Measurements from ENCODE around the gene LRSAM1.

The LRSAM1 gene

DNA sequence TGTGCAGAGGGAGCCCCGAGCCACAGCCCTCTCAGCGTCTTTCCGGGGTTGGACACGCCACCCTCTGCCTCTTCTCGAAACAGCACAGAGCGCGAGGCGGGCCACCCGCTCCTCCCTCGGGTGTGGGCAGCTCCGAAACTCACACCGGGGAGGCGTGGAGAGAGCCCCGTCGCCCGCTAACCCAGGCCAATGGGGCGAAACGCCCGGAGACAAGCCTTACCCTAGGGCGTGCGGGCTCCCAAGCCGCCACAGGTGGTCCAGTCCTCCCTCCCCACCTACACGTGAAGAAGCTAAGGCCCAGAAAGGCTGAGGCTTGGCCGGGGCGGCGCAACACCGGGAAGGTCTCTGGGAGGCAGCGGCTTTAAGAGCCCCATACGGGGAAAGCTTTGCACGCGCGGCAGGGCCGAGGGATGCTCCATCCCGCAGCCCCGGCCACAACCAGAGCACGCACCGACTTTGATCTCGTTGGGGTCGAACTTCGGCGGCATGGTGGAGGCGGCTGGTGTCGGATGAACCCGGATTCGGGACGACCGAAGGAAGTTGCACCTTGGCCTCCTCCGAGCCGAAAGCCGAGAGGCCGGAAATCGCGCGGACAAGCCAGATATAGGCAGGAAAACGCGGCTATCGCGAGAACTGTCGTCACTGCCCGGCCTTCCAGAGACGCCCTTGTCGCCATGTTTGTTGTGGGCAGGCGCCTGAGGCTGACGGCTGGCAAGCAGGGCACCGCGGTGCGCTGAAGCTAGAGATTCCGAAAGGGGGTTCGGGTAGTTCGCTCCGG lies at the start of gene LRSAM1, which contains the start of gene RPL12:
LRSAM1 (plus strand) TSS at position 681 of the 778 bp plus-strand sequence. CDS start 3,018 bp downstream, outside the sequence.
RPL12 (minus strand) TSS at position 577 of the 778 bp plus-strand sequence; CDS start at position 488, 89 bp downstream.
- DNase-seq = peak; percentile 93 to 99 (median 98)

DNA sequence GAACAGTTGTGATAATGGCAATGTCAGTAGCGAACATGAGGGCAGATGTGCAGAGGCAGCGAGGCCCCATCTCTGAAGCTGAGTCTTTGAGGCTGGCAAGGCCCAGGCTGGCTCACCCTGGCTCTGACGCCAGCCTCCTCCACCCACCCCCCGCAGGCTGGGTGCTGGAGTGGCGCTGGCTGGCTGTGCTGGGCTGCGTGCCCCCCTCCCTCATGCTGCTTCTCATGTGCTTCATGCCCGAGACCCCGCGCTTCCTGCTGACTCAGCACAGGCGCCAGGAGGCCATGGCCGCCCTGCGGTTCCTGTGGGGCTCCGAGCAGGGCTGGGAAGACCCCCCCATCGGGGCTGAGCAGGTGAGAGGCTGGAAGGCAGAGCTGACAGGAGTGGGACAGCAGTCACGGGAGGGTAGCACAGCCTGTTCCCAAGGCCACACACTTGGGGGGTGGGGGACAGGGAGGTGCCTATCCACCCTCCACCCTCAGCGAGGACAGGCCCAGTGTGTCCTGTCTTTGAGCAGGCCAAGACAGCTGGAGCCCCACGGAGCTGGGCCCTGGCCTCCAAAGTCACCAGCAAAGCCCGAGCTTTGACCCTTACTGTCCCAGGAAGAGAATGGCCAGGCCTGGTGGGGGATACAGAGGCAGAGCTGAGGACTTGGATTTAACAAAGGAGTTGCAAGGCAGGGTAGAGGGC lies 48.8 kb upstream of the LRSAM1 start:
- no peak for DNase-seq

DNA sequence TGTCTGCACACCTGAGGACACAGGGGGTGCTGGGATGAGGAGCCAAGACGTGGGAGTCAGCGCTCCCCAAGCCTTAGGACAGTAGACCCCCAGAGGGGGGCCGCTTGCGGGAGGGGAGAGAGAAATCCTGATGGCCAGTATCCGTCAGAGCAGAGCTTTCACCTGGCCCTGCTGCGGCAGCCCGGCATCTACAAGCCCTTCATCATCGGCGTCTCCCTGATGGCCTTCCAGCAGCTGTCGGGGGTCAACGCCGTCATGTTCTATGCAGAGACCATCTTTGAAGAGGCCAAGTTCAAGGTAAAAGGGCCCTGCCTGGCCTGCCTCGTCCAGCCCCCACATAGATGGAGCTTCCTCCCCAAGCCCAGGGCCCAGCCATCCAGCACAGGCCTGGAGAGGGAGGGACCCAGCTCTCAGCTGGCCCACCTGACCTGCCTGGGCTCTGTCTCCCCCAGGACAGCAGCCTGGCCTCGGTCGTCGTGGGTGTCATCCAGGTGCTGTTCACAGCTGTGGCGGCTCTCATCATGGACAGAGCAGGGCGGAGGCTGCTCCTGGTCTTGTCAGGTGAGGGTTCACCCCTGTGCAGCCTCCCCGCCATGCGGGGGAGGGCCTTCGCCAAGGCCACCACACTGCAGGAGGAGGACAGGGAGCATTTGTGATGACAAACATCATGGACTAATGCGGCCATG lies 47.7 kb upstream of the LRSAM1 start:
- no peak for DNase-seq

DNA sequence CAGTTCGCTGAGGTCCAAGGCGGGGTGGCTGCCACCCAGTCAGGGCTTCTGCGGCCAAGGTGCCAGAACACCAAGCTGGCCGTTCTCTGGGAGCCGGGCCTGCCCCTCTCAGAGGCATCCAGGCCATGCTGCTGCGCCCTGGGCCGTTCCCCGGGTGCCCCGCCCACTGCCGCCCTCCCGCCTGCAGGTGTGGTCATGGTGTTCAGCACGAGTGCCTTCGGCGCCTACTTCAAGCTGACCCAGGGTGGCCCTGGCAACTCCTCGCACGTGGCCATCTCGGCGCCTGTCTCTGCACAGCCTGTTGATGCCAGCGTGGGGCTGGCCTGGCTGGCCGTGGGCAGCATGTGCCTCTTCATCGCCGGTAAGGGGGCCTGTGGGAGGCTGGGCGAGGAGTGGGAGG lies 46.7 kb upstream of the LRSAM1 start:
- no peak for DNase-seq

DNA sequence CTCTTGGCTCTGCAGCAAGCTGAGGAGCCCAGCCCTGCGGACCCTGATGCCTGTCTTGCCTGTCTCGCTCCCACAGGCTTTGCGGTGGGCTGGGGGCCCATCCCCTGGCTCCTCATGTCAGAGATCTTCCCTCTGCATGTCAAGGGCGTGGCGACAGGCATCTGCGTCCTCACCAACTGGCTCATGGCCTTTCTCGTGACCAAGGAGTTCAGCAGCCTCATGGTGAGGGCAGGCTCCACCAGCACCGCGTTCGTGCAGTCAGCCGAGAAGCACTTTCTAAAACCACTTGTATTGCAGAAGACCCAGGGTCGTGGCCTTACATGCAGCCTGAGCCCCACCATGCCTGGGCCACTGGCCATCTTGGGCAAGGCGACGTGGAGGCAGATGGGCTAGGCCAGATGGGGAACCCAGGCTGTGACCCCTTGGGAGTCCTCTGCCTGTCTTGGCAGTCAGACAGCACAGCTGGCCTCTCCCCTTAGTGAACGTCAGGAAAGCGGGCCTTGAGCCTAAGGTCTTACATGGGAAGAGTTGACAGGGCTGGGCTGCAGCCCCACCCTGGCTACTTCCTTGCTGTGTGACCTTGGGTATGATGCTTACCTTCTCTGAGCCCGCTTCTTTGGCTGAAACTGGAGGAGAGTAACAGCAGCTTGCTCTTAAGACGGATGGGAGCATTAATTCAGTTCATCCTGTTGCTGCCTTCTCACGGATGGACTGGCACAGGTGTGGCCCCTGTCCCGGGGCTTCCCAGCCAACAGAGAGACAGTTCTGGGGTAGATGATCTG lies 45.8 kb upstream of the LRSAM1 start:
- no peak for DNase-seq

DNA sequence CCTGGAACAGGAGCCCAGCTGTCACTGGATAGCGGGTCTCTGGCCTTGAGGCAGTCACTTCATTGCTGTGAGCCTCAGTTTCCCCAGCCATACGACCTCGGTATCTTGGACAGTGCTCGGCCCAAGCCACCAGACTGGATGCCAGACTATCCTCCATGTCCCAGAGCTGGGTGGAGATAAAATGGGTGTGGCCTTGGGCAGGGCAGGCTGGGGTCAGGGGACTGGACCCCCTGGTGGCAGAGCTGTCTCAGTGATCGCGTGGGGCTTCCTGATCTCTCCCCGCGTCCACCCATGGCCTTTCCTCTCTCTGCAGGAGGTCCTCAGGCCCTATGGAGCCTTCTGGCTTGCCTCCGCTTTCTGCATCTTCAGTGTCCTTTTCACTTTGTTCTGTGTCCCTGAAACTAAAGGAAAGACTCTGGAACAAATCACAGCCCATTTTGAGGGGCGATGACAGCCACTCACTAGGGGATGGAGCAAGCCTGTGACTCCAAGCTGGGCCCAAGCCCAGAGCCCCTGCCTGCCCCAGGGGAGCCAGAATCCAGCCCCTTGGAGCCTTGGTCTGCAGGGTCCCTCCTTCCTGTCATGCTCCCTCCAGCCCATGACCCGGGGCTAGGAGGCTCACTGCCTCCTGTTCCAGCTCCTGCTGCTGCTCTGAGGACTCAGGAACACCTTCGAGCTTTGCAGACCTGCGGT lies 44.4 kb upstream of the LRSAM1 start:
- DNase-seq = no peak

DNA sequence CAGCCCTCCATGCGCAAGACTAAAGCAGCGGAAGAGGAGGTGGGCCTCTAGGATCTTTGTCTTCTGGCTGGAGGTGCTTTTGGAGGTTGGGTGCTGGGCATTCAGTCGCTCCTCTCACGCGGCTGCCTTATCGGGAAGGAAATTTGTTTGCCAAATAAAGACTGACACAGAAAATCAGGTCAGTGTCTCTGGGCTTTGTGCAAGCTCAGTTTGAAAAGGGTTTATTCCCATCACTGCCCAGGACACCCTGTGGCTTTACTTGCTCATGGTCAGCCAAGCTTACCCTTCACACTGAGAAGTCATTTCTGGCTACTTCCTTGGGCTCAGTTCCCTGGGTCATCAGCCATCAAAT lies 43.8 kb upstream of the LRSAM1 start:
- DNase-seq = no peak

DNA sequence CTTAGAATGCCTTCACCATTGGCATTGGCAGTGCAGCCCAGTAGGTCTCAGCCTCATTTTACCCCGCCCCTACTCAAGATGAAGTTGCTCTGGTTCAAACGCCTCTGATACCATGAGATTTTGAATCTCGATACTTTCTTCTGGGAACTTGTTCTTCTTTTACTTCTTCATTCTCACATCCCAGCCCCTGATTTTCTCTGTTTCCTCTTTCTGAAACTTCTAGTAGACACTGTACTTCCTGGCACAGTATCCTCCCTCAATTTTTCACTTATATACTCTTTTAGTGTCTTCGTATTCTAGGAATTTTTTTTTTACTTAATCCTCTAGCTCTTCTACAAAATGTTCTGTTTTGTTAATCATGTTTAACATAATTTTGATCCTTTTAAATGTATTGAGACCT lies 40.2 kb upstream of the LRSAM1 start:
- no peak for DNase-seq

DNA sequence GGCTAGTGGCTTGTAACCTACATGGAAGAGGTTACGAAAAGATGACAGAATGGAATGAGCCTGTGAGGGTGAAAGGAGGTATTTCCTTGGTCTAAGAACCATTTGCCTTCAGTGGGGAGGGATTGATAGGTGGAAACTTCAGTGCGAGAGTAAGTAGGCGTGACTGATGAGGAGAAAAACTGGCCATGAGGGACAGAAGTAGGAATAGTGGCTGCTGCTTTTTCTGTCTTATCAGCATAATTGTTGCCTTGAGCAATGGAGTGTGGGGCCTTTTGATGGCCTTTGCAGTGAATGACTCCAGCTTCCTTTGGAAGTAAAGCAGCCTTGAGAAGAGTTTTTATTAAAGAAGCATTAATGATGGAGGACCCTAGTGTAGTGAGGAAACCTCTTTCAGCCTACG lies 36.2 kb upstream of the LRSAM1 start:
- no peak for DNase-seq

DNA sequence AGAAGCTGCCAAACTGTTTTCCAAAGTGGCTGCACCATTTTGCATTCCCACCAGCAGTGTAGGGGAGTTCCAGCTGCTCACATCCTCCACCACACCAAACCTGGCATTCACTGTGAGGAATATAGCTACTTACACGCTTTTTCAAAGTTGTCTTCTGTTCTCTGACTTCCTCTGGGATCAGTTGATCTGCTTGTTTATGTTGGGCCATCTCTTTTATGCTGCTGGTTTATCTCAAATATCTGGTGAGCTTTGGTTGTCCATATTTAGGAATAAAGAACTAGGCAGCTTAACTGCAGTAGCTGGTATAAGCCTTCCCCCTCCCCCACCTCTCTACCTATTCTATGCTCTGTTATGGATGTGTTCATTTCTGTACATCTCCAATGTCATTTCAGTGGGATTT lies 35.7 kb upstream of the LRSAM1 start:
- no peak for DNase-seq

DNA sequence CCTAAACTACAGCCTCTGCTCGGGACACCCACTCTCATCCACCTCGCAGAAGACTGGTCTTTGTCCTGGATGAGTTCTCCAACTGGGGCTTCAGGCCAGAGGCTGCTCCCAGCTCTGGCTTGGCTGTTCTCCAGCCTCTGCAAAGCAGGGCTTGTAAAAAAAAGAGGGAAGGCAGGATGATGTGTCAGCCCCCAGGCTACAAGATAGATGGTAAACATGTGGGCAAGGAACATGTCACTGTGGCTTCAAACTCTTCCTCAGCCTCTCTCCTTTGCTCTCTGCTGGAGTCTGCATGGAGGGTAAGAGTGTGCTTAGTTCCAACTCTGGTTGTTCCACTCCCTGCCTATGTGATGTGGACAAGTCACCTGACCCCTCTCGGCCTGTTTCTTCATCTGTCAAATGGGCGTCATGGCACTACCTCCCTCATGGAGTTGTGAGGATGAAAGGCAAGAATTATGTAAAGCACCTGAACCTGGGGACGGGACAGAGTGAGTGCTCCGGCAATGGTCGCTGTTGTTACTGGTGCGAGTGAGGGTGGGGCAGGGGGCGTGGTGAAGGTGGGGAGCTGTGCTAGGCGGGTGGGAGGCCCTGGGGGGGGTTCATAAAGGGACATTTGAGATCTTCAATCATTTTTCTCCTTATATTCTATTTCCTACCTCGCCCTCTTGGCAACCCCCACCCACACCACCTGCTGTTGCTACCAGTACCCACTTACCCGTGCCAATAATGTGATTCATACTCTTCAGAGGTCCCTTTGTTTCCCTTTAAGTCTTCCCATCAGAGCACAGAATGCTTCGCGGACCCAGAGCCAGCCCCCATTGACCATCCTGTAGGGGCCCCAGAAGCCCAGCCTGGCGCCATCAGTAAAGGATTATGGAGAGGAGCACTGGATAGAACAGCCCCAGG lies 33.9 kb upstream of the LRSAM1 start:
- DNase-seq = no peak

DNA sequence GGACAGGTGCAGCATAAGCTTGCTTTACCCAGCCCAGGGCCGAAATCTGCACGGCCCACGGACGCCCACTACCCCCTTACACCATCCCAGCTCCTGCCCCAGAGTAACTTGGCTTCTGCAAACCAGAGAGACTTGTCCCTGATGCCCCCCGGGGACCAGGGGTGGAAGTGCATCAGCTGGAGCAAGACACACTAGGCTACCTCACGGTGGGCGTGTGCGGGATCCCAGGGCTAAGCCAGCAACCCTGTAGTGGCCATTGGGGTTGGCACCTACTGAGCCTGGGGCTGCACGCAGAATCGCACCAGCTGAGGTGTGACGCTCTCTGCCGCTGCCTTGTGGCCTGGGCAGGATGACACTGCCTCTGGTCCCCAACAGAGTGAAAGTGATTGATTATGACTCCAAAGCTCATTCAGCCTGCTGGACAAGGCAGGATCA lies 33.3 kb upstream of the LRSAM1 start:
- DNase-seq = peak; percentile 7 to 47 (median 17)

DNA sequence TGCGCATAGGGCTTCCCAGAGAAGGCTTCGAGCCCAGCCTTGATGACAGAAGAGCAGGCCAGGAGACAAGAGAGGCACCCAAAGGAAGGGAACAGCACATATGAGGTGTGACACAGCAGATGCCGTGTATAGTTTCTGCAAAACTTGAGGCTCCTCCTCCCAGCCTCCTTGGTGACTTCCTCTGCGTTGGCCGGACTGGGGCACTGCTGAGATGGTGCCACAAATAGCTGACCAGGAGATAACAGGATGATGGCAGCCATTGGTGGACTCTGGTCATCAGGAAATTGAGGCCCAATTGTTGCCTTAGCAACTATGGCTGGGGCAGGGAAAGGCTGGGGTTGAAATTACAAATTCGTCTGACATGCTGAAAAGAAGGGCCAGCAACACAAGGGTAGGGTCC lies 32.0 kb upstream of the LRSAM1 start:
- no peak for DNase-seq

DNA sequence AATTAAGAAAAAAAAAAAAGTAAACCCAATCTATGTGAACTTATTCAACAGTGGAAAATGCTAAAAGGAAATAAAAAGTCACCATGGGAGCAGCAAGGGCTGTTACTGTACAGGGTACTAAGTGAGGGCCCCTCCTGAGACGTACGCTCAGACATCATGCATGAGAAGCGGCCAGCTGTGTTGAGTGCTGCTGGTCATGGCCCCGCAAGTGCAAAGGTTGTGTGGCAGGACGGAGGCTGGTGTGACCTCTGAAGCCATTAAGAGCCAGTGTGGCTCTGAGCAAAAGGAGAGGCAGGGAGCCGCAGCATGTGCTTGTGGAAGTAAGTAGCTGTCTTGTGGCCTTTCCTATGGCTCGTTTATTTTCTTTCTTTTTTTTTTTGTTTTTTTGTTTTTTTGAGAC lies 30.3 kb upstream of the LRSAM1 start:
- DNase-seq = no peak

DNA sequence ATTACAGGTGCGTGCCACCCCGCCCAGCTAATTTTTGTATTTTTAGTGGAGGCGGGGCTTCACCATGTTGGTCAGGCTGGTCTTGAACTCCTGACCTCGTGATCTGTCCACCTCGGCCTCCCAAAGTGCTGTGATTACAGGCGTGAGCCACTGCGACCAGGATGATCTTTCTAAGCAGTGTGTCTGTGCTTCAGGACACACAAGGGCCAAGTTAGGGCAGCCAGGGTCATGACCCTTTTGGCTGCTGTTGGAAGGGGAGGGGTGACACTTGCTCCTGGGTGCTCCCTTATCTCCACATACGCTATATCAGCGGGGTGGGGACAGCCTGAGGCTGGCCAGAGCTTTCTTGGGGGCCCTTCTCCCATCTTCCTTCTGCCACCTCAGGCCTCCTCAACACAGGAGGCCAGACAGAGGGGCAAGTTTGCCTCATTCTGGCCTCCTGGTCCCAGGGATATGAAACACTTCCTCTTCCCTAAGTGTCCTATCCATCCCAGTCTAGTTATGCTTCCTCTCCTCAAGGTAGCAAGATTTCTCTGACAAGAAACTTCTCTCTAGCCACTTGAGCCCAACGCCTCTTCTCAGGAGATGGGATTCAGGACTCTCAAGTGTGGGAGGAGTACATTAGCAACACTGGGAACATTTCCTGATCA lies 29.1 kb upstream of the LRSAM1 start:
- DNase-seq = no peak

DNA sequence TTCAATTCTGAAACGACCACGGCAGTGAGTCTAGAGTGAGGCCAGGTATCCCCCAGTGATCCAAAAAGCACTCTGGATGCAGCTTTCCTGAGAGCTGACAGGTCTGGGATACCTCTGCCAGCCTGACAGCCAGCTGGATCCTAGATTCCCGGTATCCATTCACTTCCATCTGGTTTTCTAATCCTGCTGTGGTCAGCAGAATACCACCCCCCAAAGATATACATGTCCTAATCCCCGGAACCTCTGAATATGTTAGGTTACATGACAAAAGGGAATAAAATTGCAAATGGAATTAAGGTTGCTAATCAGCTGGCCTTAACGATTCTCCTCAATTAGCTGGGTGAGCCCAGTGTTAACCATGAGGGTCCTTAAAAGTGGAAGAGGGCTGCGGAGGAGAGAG lies 28.5 kb upstream of the LRSAM1 start:
- DNase-seq = no peak

DNA sequence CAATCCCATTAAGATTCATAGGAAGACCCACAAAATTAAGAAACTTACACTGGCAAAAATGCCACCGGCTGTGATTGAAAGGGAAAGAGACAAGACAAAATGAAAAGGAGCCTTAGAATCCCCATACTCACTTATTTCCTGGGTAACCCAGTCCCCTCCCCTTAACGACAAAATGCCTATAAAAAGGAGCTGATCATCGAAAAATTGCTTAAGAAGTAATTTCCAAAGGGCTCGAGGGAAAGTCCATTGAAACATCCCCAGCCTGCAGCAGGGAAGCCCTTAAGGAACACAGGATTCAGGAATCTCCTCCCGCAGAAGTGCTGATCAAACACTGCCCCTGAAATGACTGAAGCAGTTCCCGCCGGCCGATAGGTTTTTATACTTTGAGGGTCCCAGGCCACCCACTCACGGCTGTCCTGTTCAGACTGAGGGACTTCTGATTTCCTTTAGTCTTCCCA lies 27.8 kb upstream of the LRSAM1 start:
- DNase-seq = no peak

DNA sequence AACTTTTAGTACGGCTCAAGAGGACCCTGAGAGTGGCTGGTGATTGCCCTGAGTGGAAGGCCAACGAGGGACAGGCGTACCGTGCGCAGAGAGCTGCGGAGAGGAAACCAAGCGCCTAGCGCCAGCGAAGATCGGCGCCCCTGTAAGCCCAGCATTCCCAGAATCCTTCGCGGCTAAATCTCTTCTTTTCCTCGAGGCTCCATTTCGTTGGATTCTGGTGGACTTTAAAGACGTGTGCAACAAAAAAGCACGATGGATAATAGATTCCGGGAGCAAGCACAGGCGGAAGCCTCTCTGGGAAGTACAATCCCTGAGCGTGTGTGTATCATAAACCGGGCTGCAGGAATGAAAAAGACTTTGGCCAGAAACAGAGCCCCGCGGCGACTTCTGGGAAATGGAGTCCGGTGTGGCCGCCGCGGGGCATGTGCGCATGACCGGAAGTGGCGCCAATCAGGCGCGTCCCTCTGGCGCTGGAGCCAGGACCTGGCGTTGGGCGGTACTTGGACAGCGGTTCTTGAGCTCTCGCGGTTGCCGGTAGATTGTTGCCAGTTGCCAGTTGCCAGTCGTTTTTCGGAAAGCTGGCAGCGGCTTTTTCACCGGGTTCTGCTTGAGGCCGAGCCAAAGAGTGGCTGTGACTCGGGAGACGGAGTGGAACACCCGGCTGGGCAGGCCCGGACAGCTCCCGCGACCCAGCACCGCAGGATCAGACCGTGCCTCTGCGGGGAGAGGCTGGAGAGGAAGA lies 27.2 kb upstream of the LRSAM1 start, which contains the start of gene ZNF79:
ZNF79 (plus strand) TSS at position 449 of the 742 bp plus-strand sequence. CDS start 406 bp downstream, outside the sequence.
- DNase-seq = peak; percentile 70 to 88 (median 84)

DNA sequence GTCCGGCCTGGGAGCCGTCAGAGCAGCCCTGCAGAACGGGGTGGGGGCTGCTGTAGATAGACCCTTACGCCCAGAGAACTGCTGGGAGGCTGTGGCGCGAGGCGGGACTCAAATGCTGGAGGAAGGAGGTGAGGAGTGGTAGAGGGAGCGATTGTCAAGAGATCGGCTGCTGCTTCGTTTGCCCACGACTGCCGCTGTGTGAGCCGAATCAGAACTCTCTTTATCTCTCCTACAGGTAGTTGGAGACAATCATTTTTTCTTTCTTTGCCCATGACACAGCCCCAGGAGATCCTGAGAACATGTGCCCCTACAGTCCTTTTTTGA lies 26.7 kb upstream of the LRSAM1 start:
- peak in 1 of 6 experiments; percentile 65 for DNase-seq

DNA sequence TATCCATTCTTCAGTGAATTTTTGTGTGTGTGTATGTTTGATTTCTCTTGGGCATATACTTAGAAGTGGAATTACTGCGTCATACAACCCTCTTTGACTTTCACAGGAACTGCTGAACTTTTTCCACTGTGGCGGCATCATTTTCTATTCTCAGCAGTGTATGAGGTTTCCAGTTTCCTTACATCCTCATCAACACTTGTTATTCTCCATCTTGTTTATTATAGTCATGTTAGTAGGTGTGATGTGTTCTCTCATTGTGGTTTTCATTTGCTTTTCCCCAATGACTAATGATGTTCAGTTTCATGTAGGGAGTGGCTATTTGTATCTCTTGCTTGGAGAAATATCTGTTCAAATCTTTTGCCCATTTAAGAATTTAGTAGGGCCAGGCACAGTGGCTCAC lies 24.6 kb upstream of the LRSAM1 start:
- no peak for DNase-seq
